WTC11 (cell line): Measurements from ENCODE around the gene GZF1. TPM values are rescaled to one million over a fixed set of nuclear protein-coding genes. Genes with fewer than 3 reads are reported as not detected.

Experiments used
- ATAC-seq: fragments of 200-7000 bp; cut with Tn5 transposase; 2 replicates; pipeline ENCODE4 v1.10.0; 2021; ENCODE audit warnings: mild to moderate bottlenecking, moderate library complexity
- CTCF ChIA-PET: fragments of 300-600 bp; sonication (Branson Sonifier 250); formaldehyde crosslinking; loops from one replicate; lab custom pipeline; 2021; ENCODE audit warnings: antibody characterized with exemption; lab: Charles Lee
- POLR2A ChIA-PET: fragments of 350-600 bp; sonication (Branson Sonifier 250); formaldehyde crosslinking; loops from one replicate; lab custom pipeline; 2021; ENCODE audit warnings: antibody characterized with exemption; lab: Charles Lee
- DNase-seq: peaks from one replicate; pipeline ENCODE4 v3.0.0; 2021; ENCODE audit warnings: low spot score
- H3K27ac Mint-ChIP-seq: 2 replicates; pipeline ENCODE4 v1.8.0; 2021; ENCODE audit warnings: mixed read lengths
- H3K27me3 Mint-ChIP-seq: 2 replicates; pipeline ENCODE4 v1.8.0; 2021; ENCODE audit warnings: low read depth, mild to moderate bottlenecking, moderate library complexity, mixed read lengths
- H3K36me3 Mint-ChIP-seq: 2 replicates; pipeline ENCODE4 v1.8.0; 2021; ENCODE audit warnings: mixed read lengths
- H3K4me1 Mint-ChIP-seq: 2 replicates; pipeline ENCODE4 v1.8.0; 2022; ENCODE audit warnings: mixed read lengths
- H3K4me3 Mint-ChIP-seq: 2 replicates; pipeline ENCODE4 v1.8.0; 2021; ENCODE audit warnings: mild to moderate bottlenecking, moderate library complexity, mixed read lengths
- H3K9me3 Mint-ChIP-seq: 2 replicates; pipeline ENCODE4 v1.8.0; 2021; ENCODE audit warnings: mixed read lengths
- ARID4B ChIP-seq: sonication (generic); formaldehyde crosslinking; IDR thresholded peaks from 2 replicates; pipeline ENCODE4 v1.8.0; 2023; ENCODE audit warnings: missing genetic modification reagents, mild to moderate bottlenecking, borderline replicate concordance
- ATF3 ChIP-seq: sonication (generic); formaldehyde crosslinking; conservative IDR thresholded peaks from 2 replicates; pipeline ENCODE4 v1.8.1; 2022; ENCODE audit warnings: mild to moderate bottlenecking, missing genetic modification reagents
- CREM ChIP-seq: sonication (generic); formaldehyde crosslinking; IDR thresholded peaks from 2 replicates; pipeline ENCODE4 v1.8.1; 2022; ENCODE audit warnings: mild to moderate bottlenecking, missing genetic modification reagents, moderate library complexity
- E2F5 ChIP-seq: sonication (generic); formaldehyde crosslinking; IDR thresholded peaks from 2 replicates; pipeline ENCODE4 v1.8.1; 2022; ENCODE audit warnings: mild to moderate bottlenecking, moderate library complexity, missing genetic modification reagents
- ELF4 ChIP-seq: sonication (generic); formaldehyde crosslinking; IDR thresholded peaks from 2 replicates; pipeline ENCODE4 v1.8.1; 2022; ENCODE audit warnings: low read depth, mild to moderate bottlenecking, moderate library complexity, missing genetic modification reagents
- ERG ChIP-seq: fragments of 250-450 bp; sonication (Bioruptor Pico); IDR thresholded peaks from 2 replicates; pipeline ENCODE4 v1.8.0; 2021; ENCODE audit warnings: mild to moderate bottlenecking
- FOXP1 ChIP-seq: sonication (generic); formaldehyde crosslinking; IDR thresholded peaks from 2 replicates; pipeline ENCODE4 v1.8.0; 2022; ENCODE audit warnings: missing genetic modification reagents, mild to moderate bottlenecking, moderate library complexity, borderline replicate concordance
- GRHL2 ChIP-seq: fragments of 250-450 bp; sonication (Bioruptor Pico); IDR thresholded peaks from 2 replicates; pipeline ENCODE4 v1.8.0; 2022; ENCODE audit warnings: mild to moderate bottlenecking, moderate library complexity; ENCODE audit not compliant: insufficient replicate concordance, severe bottlenecking
- GTF2I ChIP-seq: fragments of 250-450 bp; sonication (Bioruptor Pico); conservative IDR thresholded peaks from 2 replicates; pipeline ENCODE4 v1.4.0; 2021; ENCODE audit warnings: mild to moderate bottlenecking
- IRF2 ChIP-seq: sonication (generic); formaldehyde crosslinking; IDR thresholded peaks from 2 replicates; pipeline ENCODE4 v1.8.0; 2022; ENCODE audit warnings: low read depth, missing genetic modification reagents, borderline replicate concordance
- JUN ChIP-seq: sonication (generic); formaldehyde crosslinking; IDR thresholded peaks from 2 replicates; pipeline ENCODE4 v1.8.0; 2023; ENCODE audit warnings: mild to moderate bottlenecking, missing genetic modification reagents
- KAT7 ChIP-seq: sonication (generic); formaldehyde crosslinking; IDR thresholded peaks from 2 replicates; pipeline ENCODE4 v1.8.1; 2023; ENCODE audit warnings: missing genetic modification reagents, mild to moderate bottlenecking, borderline replicate concordance
- MLX ChIP-seq: sonication (generic); formaldehyde crosslinking; IDR thresholded peaks from 2 replicates; pipeline ENCODE4 v1.8.1; 2023; ENCODE audit warnings: mild to moderate bottlenecking, missing genetic modification reagents, moderate library complexity
- NFATC4 ChIP-seq: fragments of 250-450 bp; sonication (Bioruptor Pico); IDR thresholded peaks from 2 replicates; pipeline ENCODE4 v1.9.0; 2021; ENCODE audit warnings: mild to moderate bottlenecking
- NR3C1 ChIP-seq: sonication (generic); formaldehyde crosslinking; conservative IDR thresholded peaks from 2 replicates; pipeline ENCODE4 v1.8.1; 2023; ENCODE audit warnings: low read depth, mild to moderate bottlenecking, missing genetic modification reagents
- OVOL2 ChIP-seq: fragments of 250-450 bp; sonication (Bioruptor Pico); IDR thresholded peaks from 2 replicates; pipeline ENCODE4 v1.9.0; 2021; ENCODE audit warnings: mild to moderate bottlenecking, borderline replicate concordance
- SOX15 ChIP-seq: fragments of 250-450 bp; sonication (Bioruptor Pico); IDR thresholded peaks from 2 replicates; pipeline ENCODE4 v1.9.0; 2021; ENCODE audit warnings: mild to moderate bottlenecking
- ZBTB21 ChIP-seq: sonication (generic); formaldehyde crosslinking; IDR thresholded peaks from 2 replicates; pipeline ENCODE4 v1.8.1; 2023; ENCODE audit warnings: mild to moderate bottlenecking, missing genetic modification reagents, borderline replicate concordance
- ZNF232 ChIP-seq: sonication (generic); formaldehyde crosslinking; IDR thresholded peaks from 2 replicates; pipeline ENCODE4 v1.8.0; 2022; ENCODE audit warnings: mild to moderate bottlenecking, missing genetic modification reagents
- ZNF263 ChIP-seq: sonication (generic); formaldehyde crosslinking; IDR thresholded peaks from 2 replicates; pipeline ENCODE4 v1.8.1; 2022; ENCODE audit warnings: low read depth, mild to moderate bottlenecking, moderate library complexity, missing genetic modification reagents
- ZNF317 ChIP-seq: sonication (generic); formaldehyde crosslinking; IDR thresholded peaks from 2 replicates; pipeline ENCODE4 v1.8.1; 2023; ENCODE audit warnings: low read depth, mild to moderate bottlenecking, moderate library complexity, missing genetic modification reagents, borderline replicate concordance
- ZNF671 ChIP-seq: fragments of 250-450 bp; sonication (Bioruptor Pico); IDR thresholded peaks from 2 replicates; pipeline ENCODE4 v1.8.0; 2021; ENCODE audit warnings: mild to moderate bottlenecking
- total RNA-seq: library from RNA; stranded (reverse); gene quantifications from 3 replicates; pipeline ENCODE4 v1.2.3, GENCODE V29; 2021
- TF ChIP-seq, protein P1 (sequence below): sonication (generic); formaldehyde crosslinking; IDR thresholded peaks from 2 replicates; pipeline ENCODE4 v1.8.0; 2022; ENCODE audit warnings: mild to moderate bottlenecking, missing genetic modification reagents
- TF ChIP-seq, protein P2 (sequence below): fragments of 250-450 bp; sonication (Bioruptor Pico); IDR thresholded peaks from 2 replicates; pipeline ENCODE4 v2.1.2; 2022; ENCODE audit warnings: mild to moderate bottlenecking, moderate library complexity

GZF1 gene
- total RNA-seq, 1 experiment from 2014 or later, result 9.5 TPM

DNA sequence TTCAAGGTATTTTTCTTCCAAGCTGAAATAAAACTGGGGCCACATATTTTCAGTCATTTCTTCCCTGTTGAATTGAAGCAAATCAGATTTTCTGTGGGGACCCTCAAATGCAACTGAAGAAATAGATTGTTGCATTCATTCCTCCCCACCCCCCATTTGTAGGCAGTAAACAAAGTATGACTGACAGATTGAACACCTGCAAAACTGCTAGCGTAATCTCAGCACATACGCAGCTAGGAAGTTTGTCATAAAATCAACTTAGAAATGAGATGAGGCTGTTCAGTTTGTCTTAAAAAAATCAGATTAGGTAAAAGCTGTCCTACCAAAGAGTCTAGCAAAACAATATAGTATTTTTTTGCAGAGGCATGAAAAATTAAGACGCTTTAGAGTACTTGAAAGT, 8.9 kb downstream of the GZF1 start (continued):
- no peak for TF ChIP-seq GTF2I (CRISPR knock-in tag)
- no peak for TF ChIP-seq ZNF263 (CRISPR knock-in tag)
- TF ChIP-seq NFATC4 (CRISPR knock-in tag), result no peak
- TF ChIP-seq CREM, result no peak
- TF ChIP-seq ERG, result no peak
- TF ChIP-seq FOXP1 (CRISPR knock-in tag), result no peak
- TF ChIP-seq SOX15, result no peak
- TF ChIP-seq ZBTB21 (CRISPR knock-in tag), result no peak
- TF ChIP-seq, protein P1, sequence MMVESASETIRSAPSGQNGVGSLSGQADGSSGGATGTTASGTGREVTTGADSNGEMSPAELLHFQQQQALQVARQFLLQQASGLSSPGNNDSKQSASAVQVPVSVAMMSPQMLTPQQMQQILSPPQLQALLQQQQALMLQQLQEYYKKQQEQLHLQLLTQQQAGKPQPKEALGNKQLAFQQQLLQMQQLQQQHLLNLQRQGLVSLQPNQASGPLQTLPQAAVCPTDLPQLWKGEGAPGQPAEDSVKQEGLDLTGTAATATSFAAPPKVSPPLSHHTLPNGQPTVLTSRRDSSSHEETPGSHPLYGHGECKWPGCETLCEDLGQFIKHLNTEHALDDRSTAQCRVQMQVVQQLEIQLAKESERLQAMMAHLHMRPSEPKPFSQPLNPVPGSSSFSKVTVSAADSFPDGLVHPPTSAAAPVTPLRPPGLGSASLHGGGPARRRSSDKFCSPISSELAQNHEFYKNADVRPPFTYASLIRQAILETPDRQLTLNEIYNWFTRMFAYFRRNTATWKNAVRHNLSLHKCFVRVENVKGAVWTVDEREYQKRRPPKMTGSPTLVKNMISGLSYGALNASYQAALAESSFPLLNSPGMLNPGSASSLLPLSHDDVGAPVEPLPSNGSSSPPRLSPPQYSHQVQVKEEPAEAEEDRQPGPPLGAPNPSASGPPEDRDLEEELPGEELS (CRISPR knock-in tag), result no peak

DNA sequence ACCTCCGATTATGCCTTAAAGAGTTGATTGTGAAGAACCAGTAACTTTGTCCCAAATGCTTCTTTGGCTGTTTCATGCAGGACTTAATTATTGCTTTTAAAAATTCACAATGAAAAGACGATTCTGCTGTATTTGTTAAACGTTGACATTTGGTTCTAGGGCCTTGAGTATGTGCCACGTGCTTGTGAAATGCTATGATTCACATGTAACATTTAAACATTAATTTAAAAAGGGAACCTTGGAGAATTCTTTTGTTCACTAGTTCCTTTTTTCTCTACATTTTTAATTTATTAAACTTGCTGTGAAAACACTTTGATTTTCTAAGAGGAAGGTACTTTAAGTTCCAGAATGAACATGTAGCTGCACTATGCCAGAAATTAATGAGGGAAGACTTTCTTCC, 9.5 kb downstream of the GZF1 start:
- H3K36me3 Mint-ChIP-seq, result peaks cover 66% of the 10 kb centered on the region
- peaks cover 4% of the 10 kb centered on the region for H3K4me1 Mint-ChIP-seq
- ATAC-seq, result no peak
- CTCF ChIA-PET, result no interaction called here
- no peak overlapping the region for H3K27ac Mint-ChIP-seq
- no peaks in the 10 kb centered on the region for H3K27me3 Mint-ChIP-seq
- H3K4me3 Mint-ChIP-seq, result no peak overlapping the region
- POLR2A ChIA-PET, result no interaction called here
- H3K9me3 Mint-ChIP-seq, result no peaks in the 10 kb centered on the region
- DNase-seq, result no peak
- TF ChIP-seq OVOL2 (CRISPR knock-in tag) (no peak), ZNF317 (CRISPR knock-in tag) (no peak), JUN (CRISPR knock-in tag) (no peak), MLX (CRISPR knock-in tag) (no peak), ZNF671 (CRISPR knock-in tag) (no peak), IRF2 (no peak), CREM (no peak), ATF3 (CRISPR knock-in tag) (no peak), E2F5 (CRISPR knock-in tag) (no peak), KAT7 (CRISPR knock-in tag) (no peak), ZNF232 (CRISPR knock-in tag) (no peak), NR3C1 (CRISPR knock-in tag) (no peak), ARID4B (no peak), ELF4 (CRISPR knock-in tag) (no peak), GRHL2 (no peak), ERG (no peak)
- TF ChIP-seq, protein P2, sequence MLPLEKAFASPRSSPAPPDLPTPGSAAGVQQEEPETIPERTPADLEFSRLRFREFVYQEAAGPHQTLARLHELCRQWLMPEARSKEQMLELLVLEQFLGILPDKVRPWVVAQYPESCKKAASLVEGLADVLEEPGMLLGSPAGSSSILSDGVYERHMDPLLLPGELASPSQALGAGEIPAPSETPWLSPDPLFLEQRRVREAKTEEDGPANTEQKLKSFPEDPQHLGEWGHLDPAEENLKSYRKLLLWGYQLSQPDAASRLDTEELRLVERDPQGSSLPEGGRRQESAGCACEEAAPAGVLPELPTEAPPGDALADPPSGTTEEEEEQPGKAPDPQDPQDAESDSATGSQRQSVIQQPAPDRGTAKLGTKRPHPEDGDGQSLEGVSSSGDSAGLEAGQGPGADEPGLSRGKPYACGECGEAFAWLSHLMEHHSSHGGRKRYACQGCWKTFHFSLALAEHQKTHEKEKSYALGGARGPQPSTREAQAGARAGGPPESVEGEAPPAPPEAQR, result no peak
